GM12878 (cell line): ENCODE results near the gene TUBA4B. TPM values are rescaled to one million over a fixed set of nuclear protein-coding genes. Genes with fewer than 3 reads are reported as not detected.

Experiments
- ATAC-seq: fragments of 200-7000 bp; cut with Tn5 transposase; 3 replicates; pipeline ENCODE4 v1.9.1; 2020; ENCODE audit warnings: mild to moderate bottlenecking, moderate library complexity
- BruUV-seq: library from RNA; stranded (reverse); fragments of 400-500 nt; replicated peaks from 2 replicates; lab custom pipeline; 2021; lab: Mats Ljungman, UMichigan
- CTCF ChIA-PET: fragments of 300-600 bp; sonication (Branson Sonifier 250); formaldehyde crosslinking; extraction: SDS; loops from one replicate; lab custom pipeline; 2021; ENCODE audit warnings: inconsistent platforms; lab: Yijun Ruan, JAX
- POLR2A ChIA-PET: fragments of 350-600 bp; formaldehyde crosslinking; extraction: SDS; loops from one replicate; lab custom pipeline; 2021; ENCODE audit warnings: inconsistent platforms; lab: Charles Lee
- RAD21 ChIA-PET: fragments of 300-600 bp; sonication (Branson Sonifier 250); formaldehyde crosslinking; loops from one replicate; lab custom pipeline; 2023; ENCODE audit warnings: antibody characterized with exemption; ENCODE audit not compliant: unreplicated experiment; lab: Charles Lee
- SMC1A ChIA-PET: fragments of 300-600 bp; sonication (Branson Sonifier 250); formaldehyde crosslinking; loops from one replicate; lab custom pipeline; 2023; ENCODE audit not compliant: unreplicated experiment, uncharacterized antibody; lab: Charles Lee
- DNase-seq: peaks from one replicate; pipeline ENCODE4 v3.0.0-alpha.2; 2011; ENCODE audit warnings: low read depth, low spot score
- FAIRE-seq: peaks from 3 replicates; lab custom pipeline; 2011; peaks lifted over from hg19 to GRCh38; lab: Jason Lieb, UNC
- H2AFZ ChIP-seq: 2 replicates; pipeline ENCODE4 v1.6.0; 2011; ENCODE audit warnings: low read depth, low read length, control low read depth; ENCODE audit not compliant: control insufficient read depth
- H3K27ac ChIP-seq: 2 replicates; pipeline ENCODE4 v1.5.1; 2011; ENCODE audit warnings: control low read depth; ENCODE audit not compliant: control insufficient read depth, insufficient read depth
- H3K27me3 ChIP-seq, 2 experiments: replicated peaks in 1 of 2; 2 replicates each; pipeline versions ENCODE4 v1.6.0 to v1.6.1; 2011; ENCODE audit warnings: low read length in 1 of 2; ENCODE audit not compliant: control insufficient read depth in 2 of 2, insufficient read depth in 2 of 2
- H3K36me3 ChIP-seq, 2 experiments: 2 replicates each; pipeline ENCODE4 v1.5.1; 2011; ENCODE audit warnings: low read length in 1 of 2; ENCODE audit not compliant: control insufficient read depth in 2 of 2, insufficient read depth in 2 of 2
- H3K4me1 ChIP-seq: 2 replicates; pipeline ENCODE4 v1.6.1; 2011; ENCODE audit warnings: mild to moderate bottlenecking, low read length, moderate library complexity, mixed read lengths; ENCODE audit not compliant: control insufficient read depth, insufficient read depth
- H3K4me2 ChIP-seq: 2 replicates; pipeline ENCODE4 v1.6.0; 2011; ENCODE audit warnings: control low read depth; ENCODE audit not compliant: control insufficient read depth, insufficient read depth
- H3K4me3 ChIP-seq: fragments of 200-600 bp; sonication (generic); 2 replicates; pipeline ENCODE4 v1.5.1; 2016
- H3K79me2 ChIP-seq: 2 replicates; pipeline ENCODE4 v1.6.0; 2011; ENCODE audit warnings: low read length; ENCODE audit not compliant: control insufficient read depth, insufficient read depth
- H3K9ac ChIP-seq: 2 replicates; pipeline ENCODE4 v1.8.0; 2011; ENCODE audit warnings: low read length, control low read depth, mixed read lengths; ENCODE audit not compliant: control insufficient read depth, insufficient read depth
- H3K9me3 ChIP-seq: replicated peaks from 3 replicates; pipeline ENCODE4 v1.5.1; 2011; ENCODE audit warnings: mild to moderate bottlenecking, low read length; ENCODE audit not compliant: control insufficient read depth, insufficient read depth
- H4K20me1 ChIP-seq: 2 replicates; pipeline ENCODE4 v1.6.0; 2011; ENCODE audit not compliant: control insufficient read depth, insufficient read depth
- CREM ChIP-seq: IDR thresholded peaks from 2 replicates; pipeline ENCODE4 v1.6.1; 2014; ENCODE audit warnings: antibody characterized with exemption, low read depth
- NFYB ChIP-seq: IDR thresholded peaks from 2 replicates; pipeline ENCODE4 v1.6.1; 2011; ENCODE audit warnings: low read depth, mild to moderate bottlenecking, low read length, improper control_type of control experiment, moderate library complexity; ENCODE audit not compliant: insufficient read depth
- YY1 ChIP-seq: IDR thresholded peaks from 2 replicates; pipeline ENCODE4 v1.6.1; 2011; ENCODE audit warnings: low read depth, mild to moderate bottlenecking, low read length
- WGBS: methylation state at CpG from one replicate; pipeline ENCODE4 v1.1.6; 2016; ENCODE audit warnings: low lambda C conversion rate; ENCODE audit not compliant: insufficient replicate concordance, insufficient coverage; ENCODE audit errors: missing lambda C conversion rate; 5-methylcytosine and 5-hydroxymethylcytosine counted together
- in situ Hi-C: fragments of 300-500 bp; cut with MboI; formaldehyde crosslinking; loops from 9 replicates; pipeline ENCODE4 v1.14.3; 2018; ENCODE audit warnings: mixed read lengths
- intact Hi-C: fragments of 100-400 bp; cut with micrococcal nuclease; formaldehyde crosslinking; loops from one replicate; pipeline ENCODE4 v1.14.2; 2022; ENCODE audit not compliant: unreplicated experiment
- polyA plus RNA-seq, 11 experiments: library from polyadenylated mRNA; depleted of rRNA in 4 of 11; unstranded in 6 of 11; stranded (reverse) in 5 of 11; fragments of >200 nt; fragmentation: Nextera tagmentation in 4 of 11; fragmentation: Illumina TruSeq in 1 of 11; extraction: Ambion mirVana in 4 of 11; extraction: Trizol in 1 of 11; gene quantifications; 1 replicate in 1 of 11; 2 replicates in 10 of 11; pipeline versions ENCODE4 v1.2.1 to v1.2.3, GENCODE V29; 2011 to 2016; ENCODE audit warnings: inconsistent platforms in 2 of 11, missing spikeins in 2 of 11, low read depth in 1 of 11
- total RNA-seq, 4 experiments: library from RNA; depleted of rRNA in 3 of 4; stranded (reverse); fragments of >200 nt in 3 of 4; fragmentation: Illumina TruSeq in 1 of 4; extraction: Trizol in 1 of 4; gene quantifications; 2 replicates each; pipeline versions ENCODE4 v1.2.1 to v1.2.3, GENCODE V29; 2013 to 2021
- TF ChIP-seq, protein P1 (sequence below): IDR thresholded peaks from 2 replicates; pipeline ENCODE4 v1.6.1; 2012; ENCODE audit warnings: improper control_type of control experiment, low read depth, low read length; ENCODE audit not compliant: insufficient replicate concordance

Gene TUBA4B
- total and polyA plus RNA-seq, 10 of the 15 experiments (the other 5 are each of a cell fraction or from before 2014, with no cell fraction given), result 0.07 TPM; not detected in 9

DNA sequence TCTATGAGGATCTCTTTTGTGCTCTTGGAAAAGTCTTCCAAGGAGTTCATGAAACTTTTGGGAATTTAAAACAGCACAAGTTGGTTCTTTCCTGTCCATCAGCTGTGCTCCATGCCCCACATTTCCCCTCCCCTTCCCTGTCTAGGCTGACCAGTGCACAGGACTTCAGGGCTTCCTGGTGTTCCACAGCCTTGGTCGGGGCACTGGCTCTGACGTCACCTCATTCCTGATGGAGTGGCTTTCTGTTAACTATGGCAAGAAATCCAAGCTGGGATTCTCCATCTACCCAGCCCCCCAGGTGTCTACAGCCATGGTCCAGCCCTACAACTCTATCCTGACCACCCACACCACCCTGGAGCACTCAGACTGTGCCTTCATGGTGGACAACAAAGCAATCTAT lies 18.0 kb downstream of the TUBA4B start:
- ATAC-seq, result no peak
- no TSS peak for BruUV-seq
- intact Hi-C loops, result no loop called here
- no peak for TF ChIP-seq CREM
- no peaks in the 10 kb centered on the region for H4K20me1 ChIP-seq
- H3K79me2 ChIP-seq, result no peaks in the 10 kb centered on the region
- H3K9me3 ChIP-seq, result no peaks in the 10 kb centered on the region
- RAD21 ChIA-PET, result no interaction called here
- FAIRE-seq, result no peak
- POLR2A ChIA-PET, result interaction anchor here (0.9 kb wide), 1 partner anchor 29 kb away, joined by 3 read pairs; no protein-coding TSS in a partner anchor
- H3K36me3 ChIP-seq, result no peaks in the 10 kb centered on the region
- no peak overlapping the region for H3K9ac ChIP-seq
- H3K4me3 ChIP-seq, result no peak overlapping the region
- no peak for DNase-seq
- no peaks in the 10 kb centered on the region for H3K27me3 ChIP-seq
- no peak overlapping the region for H3K4me2 ChIP-seq
- WGBS, result 63% methylated on average over 2 of the region's 2 CpGs
- CTCF ChIA-PET, result interaction anchor here (0.9 kb wide), 1 partner anchor 101 kb away, joined by 3 read pairs; no protein-coding TSS in a partner anchor
- no peaks in the 10 kb centered on the region for H3K4me1 ChIP-seq
- SMC1A ChIA-PET, result no interaction called here
- in situ Hi-C loops, result no loop called here
- H2AFZ ChIP-seq, result no peak overlapping the region
- H3K27ac ChIP-seq, result no peak overlapping the region

DNA sequence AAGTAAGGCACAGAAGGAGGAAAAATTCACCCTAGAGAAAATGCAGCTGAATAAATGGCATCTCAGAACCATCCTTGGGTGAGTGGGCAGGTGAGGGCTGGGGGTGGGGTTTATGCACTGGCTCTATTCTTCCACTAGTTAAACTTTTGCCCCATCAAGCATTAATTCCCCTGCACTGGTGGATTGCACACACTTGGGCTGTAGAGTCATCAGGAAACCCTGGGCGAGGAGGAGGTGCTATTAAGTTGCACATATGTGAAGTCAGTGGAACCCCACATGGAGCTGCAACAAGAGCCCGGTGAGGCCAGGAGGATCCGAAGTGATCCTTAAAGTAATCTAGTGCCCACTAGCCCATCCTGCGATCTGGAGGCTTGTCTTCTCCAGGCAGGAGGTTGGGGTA lies 19.3 kb downstream of the TUBA4B start:
- no peak overlapping the region for H3K4me3 ChIP-seq
- POLR2A ChIA-PET, result interaction anchor here (0.6 kb wide), 1 partner anchor 19 kb away, joined by 7 read pairs; the partner anchor contains the start of gene TUBA4A
- in situ Hi-C loops (no loop called here), intact Hi-C loops (no loop called here)
- TF ChIP-seq, protein P1, sequence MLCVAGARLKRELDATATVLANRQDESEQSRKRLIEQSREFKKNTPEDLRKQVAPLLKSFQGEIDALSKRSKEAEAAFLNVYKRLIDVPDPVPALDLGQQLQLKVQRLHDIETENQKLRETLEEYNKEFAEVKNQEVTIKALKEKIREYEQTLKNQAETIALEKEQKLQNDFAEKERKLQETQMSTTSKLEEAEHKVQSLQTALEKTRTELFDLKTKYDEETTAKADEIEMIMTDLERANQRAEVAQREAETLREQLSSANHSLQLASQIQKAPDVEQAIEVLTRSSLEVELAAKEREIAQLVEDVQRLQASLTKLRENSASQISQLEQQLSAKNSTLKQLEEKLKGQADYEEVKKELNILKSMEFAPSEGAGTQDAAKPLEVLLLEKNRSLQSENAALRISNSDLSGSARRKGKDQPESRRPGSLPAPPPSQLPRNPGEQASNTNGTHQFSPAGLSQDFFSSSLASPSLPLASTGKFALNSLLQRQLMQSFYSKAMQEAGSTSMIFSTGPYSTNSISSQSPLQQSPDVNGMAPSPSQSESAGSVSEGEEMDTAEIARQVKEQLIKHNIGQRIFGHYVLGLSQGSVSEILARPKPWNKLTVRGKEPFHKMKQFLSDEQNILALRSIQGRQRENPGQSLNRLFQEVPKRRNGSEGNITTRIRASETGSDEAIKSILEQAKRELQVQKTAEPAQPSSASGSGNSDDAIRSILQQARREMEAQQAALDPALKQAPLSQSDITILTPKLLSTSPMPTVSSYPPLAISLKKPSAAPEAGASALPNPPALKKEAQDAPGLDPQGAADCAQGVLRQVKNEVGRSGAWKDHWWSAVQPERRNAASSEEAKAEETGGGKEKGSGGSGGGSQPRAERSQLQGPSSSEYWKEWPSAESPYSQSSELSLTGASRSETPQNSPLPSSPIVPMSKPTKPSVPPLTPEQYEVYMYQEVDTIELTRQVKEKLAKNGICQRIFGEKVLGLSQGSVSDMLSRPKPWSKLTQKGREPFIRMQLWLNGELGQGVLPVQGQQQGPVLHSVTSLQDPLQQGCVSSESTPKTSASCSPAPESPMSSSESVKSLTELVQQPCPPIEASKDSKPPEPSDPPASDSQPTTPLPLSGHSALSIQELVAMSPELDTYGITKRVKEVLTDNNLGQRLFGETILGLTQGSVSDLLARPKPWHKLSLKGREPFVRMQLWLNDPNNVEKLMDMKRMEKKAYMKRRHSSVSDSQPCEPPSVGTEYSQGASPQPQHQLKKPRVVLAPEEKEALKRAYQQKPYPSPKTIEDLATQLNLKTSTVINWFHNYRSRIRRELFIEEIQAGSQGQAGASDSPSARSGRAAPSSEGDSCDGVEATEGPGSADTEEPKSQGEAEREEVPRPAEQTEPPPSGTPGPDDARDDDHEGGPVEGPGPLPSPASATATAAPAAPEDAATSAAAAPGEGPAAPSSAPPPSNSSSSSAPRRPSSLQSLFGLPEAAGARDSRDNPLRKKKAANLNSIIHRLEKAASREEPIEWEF, result no peak
- no peak for TF ChIP-seq YY1
- TF ChIP-seq NFYB, result no peak
- WGBS, result 70% methylated on average over 4 of the region's 4 CpGs
- H3K9me3 ChIP-seq, result no peaks in the 10 kb centered on the region
- H3K79me2 ChIP-seq, result no peaks in the 10 kb centered on the region
- H3K36me3 ChIP-seq, result no peaks in the 10 kb centered on the region
- no peak overlapping the region for H3K27ac ChIP-seq
- no peaks in the 10 kb centered on the region for H4K20me1 ChIP-seq
- CTCF ChIA-PET, result interaction anchor here (13.5 kb wide), 1 partner anchor 21 kb away, joined by 257 read pairs; no protein-coding TSS in a partner anchor
- H2AFZ ChIP-seq, result no peak overlapping the region
- H3K4me1 ChIP-seq, result peaks cover under 1% of the 10 kb centered on the region; the same call in 1 of the 2 replicates
- no peaks in the 10 kb centered on the region for H3K27me3 ChIP-seq
- no peak overlapping the region for H3K4me2 ChIP-seq
- SMC1A ChIA-PET, result no interaction called here
- H3K9ac ChIP-seq, result no peak overlapping the region
- FAIRE-seq (no peak), DNase-seq (no peak), ATAC-seq (no peak)
- RAD21 ChIA-PET, result no interaction called here
- no TSS peak for BruUV-seq
